ENCODE data around the gene FBXO38. TPM values are rescaled to one million over a fixed set of nuclear protein-coding genes. Genes with fewer than 3 reads are reported as not detected.

Gene FBXO38
- polyA plus RNA-seq, 3 donors, result 6.8 to 22.1 (median 14.8) TPM

GRCh38 chr5:148482697-148483462, 99.1 kb downstream of the FBXO38 start:
- peak overlapping the region; percentile 43 for H3K4me2 ChIP-seq (replicated peaks; ENCODE audit: extremely low read depth, low read length, poor library complexity, severe bottlenecking)
- Mint-ChIP-seq H3K27me3 (ENCODE audit: low read depth in 3 of 3) (peaks cover 7% of the 10 kb centered on the region in 3 donors), H3K36me3 (no peaks in the 10 kb centered on the region), H3K4me1 (peaks cover 9% of the 10 kb centered on the region), H3K9me3 (peaks cover 0 to 2% (median 0%) of the 10 kb centered on the region in 7 donors), H3K27ac (peak overlapping the region in 1 of 7 donors; percentile 51), H3K4me3 (peak overlapping the region; percentile 44 to 74)
- H3K4me3 ChIP-seq (replicated peaks in 1 of 3; ENCODE audit: low read depth in 2 of 3, low read length in 3 of 3), result no peak overlapping the region
- WGBS (ENCODE audit: insufficient coverage), result 44% methylated on average over 22 of the region's 22 CpGs
- no peaks in the 10 kb centered on the region for H3K79me2 ChIP-seq (ENCODE audit: insufficient read depth, low read length)
- peak; percentile 36 to 57 (median 52) for DNase-seq
- H4K20me1 ChIP-seq (ENCODE audit: insufficient read depth, low read length), result no peaks in the 10 kb centered on the region
- no peaks in the 10 kb centered on the region for H3K4me1 ChIP-seq (ENCODE audit: control insufficient read depth in 1 of 2, insufficient read depth in 2 of 2, low read length in 2 of 2)
- TF ChIP-seq, protein P1, sequence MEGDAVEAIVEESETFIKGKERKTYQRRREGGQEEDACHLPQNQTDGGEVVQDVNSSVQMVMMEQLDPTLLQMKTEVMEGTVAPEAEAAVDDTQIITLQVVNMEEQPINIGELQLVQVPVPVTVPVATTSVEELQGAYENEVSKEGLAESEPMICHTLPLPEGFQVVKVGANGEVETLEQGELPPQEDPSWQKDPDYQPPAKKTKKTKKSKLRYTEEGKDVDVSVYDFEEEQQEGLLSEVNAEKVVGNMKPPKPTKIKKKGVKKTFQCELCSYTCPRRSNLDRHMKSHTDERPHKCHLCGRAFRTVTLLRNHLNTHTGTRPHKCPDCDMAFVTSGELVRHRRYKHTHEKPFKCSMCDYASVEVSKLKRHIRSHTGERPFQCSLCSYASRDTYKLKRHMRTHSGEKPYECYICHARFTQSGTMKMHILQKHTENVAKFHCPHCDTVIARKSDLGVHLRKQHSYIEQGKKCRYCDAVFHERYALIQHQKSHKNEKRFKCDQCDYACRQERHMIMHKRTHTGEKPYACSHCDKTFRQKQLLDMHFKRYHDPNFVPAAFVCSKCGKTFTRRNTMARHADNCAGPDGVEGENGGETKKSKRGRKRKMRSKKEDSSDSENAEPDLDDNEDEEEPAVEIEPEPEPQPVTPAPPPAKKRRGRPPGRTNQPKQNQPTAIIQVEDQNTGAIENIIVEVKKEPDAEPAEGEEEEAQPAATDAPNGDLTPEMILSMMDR (IDR thresholded peaks at IDR 0.05), result peak; percentile 79
- intact Hi-C loops (cut with micrococcal nuclease), result no loop called here
- H3K27me3 ChIP-seq (ENCODE audit: control insufficient read depth in 2 of 2, insufficient read depth in 2 of 2, low read length in 2 of 2), result peaks cover 3 to 4% of the 10 kb centered on the region in 2 donors
- H3K36me3 ChIP-seq (replicated peaks in 1 of 2; ENCODE audit: control insufficient read depth in 1 of 2, insufficient read depth in 2 of 2, low read length in 2 of 2), result no peaks in the 10 kb centered on the region
- no peak overlapping the region for H3K9ac ChIP-seq (ENCODE audit: insufficient read depth, low read length, poor library complexity, severe bottlenecking)
- H3K9me3 ChIP-seq (replicated peaks in 1 of 2; ENCODE audit: control insufficient read depth in 1 of 2, insufficient read depth in 1 of 2, low read length in 2 of 2), result no peaks in the 10 kb centered on the region
- no peak overlapping the region for H3K27ac ChIP-seq (ENCODE audit: low read depth in 1 of 2, low read length in 2 of 2)
- peak overlapping the region; percentile 60 for H2AFZ ChIP-seq (ENCODE audit: insufficient read depth, low read depth, low read length, poor library complexity, severe bottlenecking)

GRCh38 chr5:148483750-148484149, 100.0 kb downstream of the FBXO38 start:
- no peak overlapping the region for H3K9ac ChIP-seq (ENCODE audit: insufficient read depth, low read length, poor library complexity, severe bottlenecking)
- intact Hi-C loops (cut with micrococcal nuclease), result no loop called here
- no peak for DNase-seq
- WGBS (ENCODE audit: insufficient coverage), result no CpG with 5 or more reads among the region's 3 CpGs
- H3K4me1 Mint-ChIP-seq, result peaks cover 9% of the 10 kb centered on the region
- peaks cover 0 to 2% (median 0%) of the 10 kb centered on the region in 7 donors for H3K9me3 Mint-ChIP-seq
- no peak overlapping the region for H3K4me2 ChIP-seq (replicated peaks; ENCODE audit: extremely low read depth, low read length, poor library complexity, severe bottlenecking)
- H3K27me3 Mint-ChIP-seq (ENCODE audit: low read depth in 3 of 3), result peaks cover 3 to 7% (median 5%) of the 10 kb centered on the region in 3 donors
- H2AFZ ChIP-seq (ENCODE audit: insufficient read depth, low read depth, low read length, poor library complexity, severe bottlenecking), result no peak overlapping the region
- H3K27ac ChIP-seq (ENCODE audit: low read depth in 1 of 2, low read length in 2 of 2), result no peak overlapping the region
- H3K4me1 ChIP-seq (ENCODE audit: control insufficient read depth in 1 of 2, insufficient read depth in 2 of 2, low read length in 2 of 2), result no peaks in the 10 kb centered on the region
- H3K4me3 ChIP-seq (replicated peaks in 1 of 3; ENCODE audit: low read depth in 2 of 3, low read length in 3 of 3), result no peak overlapping the region
- no peaks in the 10 kb centered on the region for H3K36me3 Mint-ChIP-seq
- peaks cover 3 to 4% of the 10 kb centered on the region in 2 donors for H3K27me3 ChIP-seq (ENCODE audit: control insufficient read depth in 2 of 2, insufficient read depth in 2 of 2, low read length in 2 of 2)
- no peak overlapping the region for H3K4me3 Mint-ChIP-seq
- H3K79me2 ChIP-seq (ENCODE audit: insufficient read depth, low read length), result no peaks in the 10 kb centered on the region
- no peaks in the 10 kb centered on the region for H3K36me3 ChIP-seq (replicated peaks in 1 of 2; ENCODE audit: control insufficient read depth in 1 of 2, insufficient read depth in 2 of 2, low read length in 2 of 2)
- TF ChIP-seq, protein P1 (IDR thresholded peaks at IDR 0.05), result no peak
- no peaks in the 10 kb centered on the region for H3K9me3 ChIP-seq (replicated peaks in 1 of 2; ENCODE audit: control insufficient read depth in 1 of 2, insufficient read depth in 1 of 2, low read length in 2 of 2)
- H4K20me1 ChIP-seq (ENCODE audit: insufficient read depth, low read length), result no peaks in the 10 kb centered on the region
- H3K27ac Mint-ChIP-seq, result no peak overlapping the region

All from CD14-positive monocyte (primary cell).